ENCODE results near the gene QPCT. TPM values are rescaled to one million over a fixed set of nuclear protein-coding genes. Genes with fewer than 3 reads are reported as not detected.

Gene QPCT
- total and polyA plus RNA-seq, 2 experiments from 2014 or later, result 0.81 to 2.0 TPM

GRCh38 chr2:37357530-37357929 is 13.1 kb downstream of the QPCT start:
- no peaks in the 10 kb centered on the region for H4K20me1 ChIP-seq (ENCODE audit: insufficient read depth, poor library complexity, severe bottlenecking)
- H2AFZ ChIP-seq, result no peak overlapping the region
- no peak for TF ChIP-seq EZH2phosphoT487 (IDR thresholded peaks at IDR 0.05; ENCODE audit: low read depth, severe bottlenecking, unreplicated experiment)
- TF ChIP-seq, protein P1, sequence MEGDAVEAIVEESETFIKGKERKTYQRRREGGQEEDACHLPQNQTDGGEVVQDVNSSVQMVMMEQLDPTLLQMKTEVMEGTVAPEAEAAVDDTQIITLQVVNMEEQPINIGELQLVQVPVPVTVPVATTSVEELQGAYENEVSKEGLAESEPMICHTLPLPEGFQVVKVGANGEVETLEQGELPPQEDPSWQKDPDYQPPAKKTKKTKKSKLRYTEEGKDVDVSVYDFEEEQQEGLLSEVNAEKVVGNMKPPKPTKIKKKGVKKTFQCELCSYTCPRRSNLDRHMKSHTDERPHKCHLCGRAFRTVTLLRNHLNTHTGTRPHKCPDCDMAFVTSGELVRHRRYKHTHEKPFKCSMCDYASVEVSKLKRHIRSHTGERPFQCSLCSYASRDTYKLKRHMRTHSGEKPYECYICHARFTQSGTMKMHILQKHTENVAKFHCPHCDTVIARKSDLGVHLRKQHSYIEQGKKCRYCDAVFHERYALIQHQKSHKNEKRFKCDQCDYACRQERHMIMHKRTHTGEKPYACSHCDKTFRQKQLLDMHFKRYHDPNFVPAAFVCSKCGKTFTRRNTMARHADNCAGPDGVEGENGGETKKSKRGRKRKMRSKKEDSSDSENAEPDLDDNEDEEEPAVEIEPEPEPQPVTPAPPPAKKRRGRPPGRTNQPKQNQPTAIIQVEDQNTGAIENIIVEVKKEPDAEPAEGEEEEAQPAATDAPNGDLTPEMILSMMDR (IDR thresholded peaks at IDR 0.05; ENCODE audit: poor library complexity), result no peak
- TF ChIP-seq EZH2 (IDR thresholded peaks at IDR 0.05; ENCODE audit: borderline replicate concordance), result no peak
- peak overlapping the region; percentile 16 for H3K4me2 ChIP-seq
- H3K9me3 ChIP-seq (ENCODE audit: low read depth), result no peaks in the 10 kb centered on the region
- no peaks in the 10 kb centered on the region for H3K79me2 ChIP-seq
- no peaks in the 10 kb centered on the region for H3K36me3 ChIP-seq (replicated peaks; ENCODE audit: insufficient read depth, low read depth)
- H3K27me3 ChIP-seq, result no peaks in the 10 kb centered on the region
- H3K4me1 ChIP-seq (ENCODE audit: insufficient read depth), result no peaks in the 10 kb centered on the region
- H3K4me3 ChIP-seq, result no peak overlapping the region
- DNase-seq (ENCODE audit: low spot score), result no peak
- no peaks in the 10 kb centered on the region for H3K9me2 ChIP-seq (replicated peaks; ENCODE audit: insufficient read depth)
- H3K27ac ChIP-seq, result no peak overlapping the region
- 33% methylated on average over 4 of the region's 4 CpGs for WGBS (ENCODE audit: low lambda C conversion rate, missing lambda C conversion rate)

DNA sequence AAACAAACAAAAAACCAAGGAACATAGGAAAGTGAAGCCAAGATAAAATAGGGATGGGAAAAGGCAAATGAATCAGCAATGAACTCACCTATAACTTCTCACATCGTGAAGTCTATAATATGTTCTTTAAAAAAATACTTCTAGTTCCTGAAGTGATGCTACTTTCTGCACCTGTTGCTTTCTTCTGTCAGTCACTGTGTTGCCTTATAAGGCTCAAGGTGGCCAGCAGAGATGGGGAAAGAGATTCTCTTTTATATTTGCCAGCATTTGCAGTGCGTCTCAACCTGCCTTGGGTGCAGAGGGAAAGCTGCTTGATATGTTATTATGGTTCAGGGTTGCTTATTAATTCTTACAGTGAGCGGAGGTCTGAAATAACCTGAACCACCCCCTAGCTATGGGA is 14.0 kb downstream of the QPCT start:
- Histone ChIP-seq H3K36me3 (replicated peaks; ENCODE audit: insufficient read depth, low read depth) (no peaks in the 10 kb centered on the region), H3K4me3 (no peak overlapping the region), H2AFZ (no peak overlapping the region), H3K9me3 (ENCODE audit: low read depth) (no peaks in the 10 kb centered on the region), H3K27ac (no peak overlapping the region), H3K4me2 (no peak overlapping the region), H4K20me1 (ENCODE audit: insufficient read depth, poor library complexity, severe bottlenecking) (no peaks in the 10 kb centered on the region), H3K79me2 (no peaks in the 10 kb centered on the region), H3K4me1 (ENCODE audit: insufficient read depth) (no peaks in the 10 kb centered on the region), H3K9me2 (replicated peaks; ENCODE audit: insufficient read depth) (no peaks in the 10 kb centered on the region), H3K27me3 (no peaks in the 10 kb centered on the region)
- TF ChIP-seq, protein P1 (IDR thresholded peaks at IDR 0.05; ENCODE audit: poor library complexity), result no peak
- no peak for TF ChIP-seq EZH2phosphoT487 (IDR thresholded peaks at IDR 0.05; ENCODE audit: low read depth, severe bottlenecking, unreplicated experiment)
- TF ChIP-seq EZH2 (IDR thresholded peaks at IDR 0.05; ENCODE audit: borderline replicate concordance), result no peak
- no peak for DNase-seq (ENCODE audit: low spot score)
- 96% methylated on average over 3 of the region's 3 CpGs for WGBS (ENCODE audit: low lambda C conversion rate, missing lambda C conversion rate)

DNA sequence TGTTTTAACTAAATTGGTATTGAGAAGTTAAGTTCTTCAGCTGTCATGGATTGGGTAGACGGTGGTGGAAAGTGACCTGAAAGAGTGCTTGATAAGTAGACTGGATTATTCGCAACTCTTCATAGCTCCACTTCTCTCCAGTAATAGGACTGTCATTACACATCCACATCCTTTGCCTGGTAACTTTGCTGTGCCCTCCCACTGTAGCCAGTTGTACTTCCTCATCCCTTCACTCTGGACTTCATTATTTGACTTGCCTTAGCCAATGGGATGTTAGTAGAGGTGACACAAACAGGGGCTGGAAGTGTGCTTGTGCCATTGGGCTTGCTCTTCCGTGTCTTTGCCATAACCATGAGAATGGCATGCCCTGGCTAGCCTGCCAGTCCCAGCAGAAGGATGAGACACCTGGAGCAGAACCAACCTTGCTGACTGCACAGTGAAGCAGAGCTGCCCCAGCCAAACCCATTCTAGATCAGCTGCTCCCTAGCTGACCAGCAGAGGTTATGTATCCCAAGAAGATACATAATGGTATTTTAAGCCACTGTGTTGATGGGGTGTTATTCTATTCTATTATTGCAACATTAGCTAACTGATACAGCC is 16.9 kb downstream of the QPCT start:
- Histone ChIP-seq H3K4me2 (no peak overlapping the region), H3K9me2 (replicated peaks; ENCODE audit: insufficient read depth) (no peaks in the 10 kb centered on the region), H3K9me3 (ENCODE audit: low read depth) (no peaks in the 10 kb centered on the region), H3K27me3 (no peaks in the 10 kb centered on the region), H3K27ac (no peak overlapping the region), H3K4me3 (no peak overlapping the region), H3K36me3 (replicated peaks; ENCODE audit: insufficient read depth, low read depth) (no peaks in the 10 kb centered on the region), H3K79me2 (no peaks in the 10 kb centered on the region), H3K4me1 (ENCODE audit: insufficient read depth) (no peaks in the 10 kb centered on the region), H4K20me1 (ENCODE audit: insufficient read depth, poor library complexity, severe bottlenecking) (no peaks in the 10 kb centered on the region), H2AFZ (no peak overlapping the region)
- no peak for DNase-seq (ENCODE audit: low spot score)
- TF ChIP-seq EZH2 (IDR thresholded peaks at IDR 0.05; ENCODE audit: borderline replicate concordance) (no peak), EZH2phosphoT487 (IDR thresholded peaks at IDR 0.05; ENCODE audit: low read depth, severe bottlenecking, unreplicated experiment) (no peak)
- TF ChIP-seq, protein P1 (IDR thresholded peaks at IDR 0.05; ENCODE audit: poor library complexity), result no peak
- 92% methylated on average over 3 of the region's 3 CpGs for WGBS (ENCODE audit: low lambda C conversion rate, missing lambda C conversion rate)

Data from hepatocyte (in vitro differentiated cells).